Prostate gland (tissue), 2 donors: ENCODE results near the gene TPRX2. TPM values are rescaled to one million over a fixed set of nuclear protein-coding genes. Genes with fewer than 3 reads are reported as not detected.
"Not testable (repeated sequence)": the region's sequence is repeated elsewhere in the genome, so short reads cannot be mapped to it uniquely, and the experiment has no call there.

Source experiments
- DNase-seq: peaks from one replicate; pipeline ENCODE4 v3.0.0-alpha.2; 2019; ENCODE audit warnings: low spot score
- H3K27ac ChIP-seq, 2 donors: fragments of 200-600 bp; sonication (generic); 2 replicates each; pipeline ENCODE4 v1.5.1; 2017 to 2019
- H3K27me3 ChIP-seq: fragments of 200-600 bp; sonication (generic); replicated peaks from 2 replicates; pipeline ENCODE4 v1.5.1; 2019; ENCODE audit not compliant: insufficient read depth
- H3K36me3 ChIP-seq, 2 donors: fragments of 200-600 bp; sonication (generic); 1 replicate in 1 of 2; 2 replicates in 1 of 2; pipeline versions ENCODE4 v1.5.1 to v1.8.1; 2017 to 2019
- H3K4me1 ChIP-seq: fragments of 200-600 bp; sonication (generic); replicated peaks from 2 replicates; pipeline ENCODE4 v1.5.1; 2019
- H3K4me3 ChIP-seq, 2 donors: fragments of 200-600 bp; sonication (generic); 2 replicates each; pipeline ENCODE4 v1.5.1; 2017 to 2019
- H3K9me3 ChIP-seq: fragments of 200-600 bp; sonication (generic); 2 replicates; pipeline ENCODE4 v1.5.1; 2017
- CTCF ChIP-seq, 4 experiments: fragments of 200-600 bp in 2 of 4; fragments of 450-650 bp in 2 of 4; sonication (generic) in 2 of 4; IDR thresholded peaks; 1 replicate in 3 of 4; 2 replicates in 1 of 4; pipeline ENCODE4 v1.5.1; 2016 to 2019; ENCODE audit warnings: antibody characterized with exemption in 4 of 4, mild to moderate bottlenecking in 2 of 4, moderate library complexity in 2 of 4
- POLR2A ChIP-seq: fragments of 450-650 bp; IDR thresholded peaks from one replicate; pipeline ENCODE4 v1.6.1; 2016; ENCODE audit warnings: antibody characterized with exemption, mild to moderate bottlenecking
- POLR2AphosphoS5 ChIP-seq: sonication (generic); formaldehyde crosslinking; IDR thresholded peaks from one replicate; pipeline ENCODE4 v1.6.1; 2017; ENCODE audit warnings: antibody characterized with exemption
- WGBS: methylation state at CpG from one replicate; pipeline ENCODE4 v1.1.5; 2018; 5-methylcytosine and 5-hydroxymethylcytosine counted together
- intact Hi-C: fragments of 100-400 bp; cut with DNase I; formaldehyde crosslinking; loops from one replicate; pipeline ENCODE4 v1.14.2; 2022
- total RNA-seq, 2 donors: library from RNA; depleted of rRNA; stranded (reverse); fragments of >200 nt; gene quantifications; one replicate each; pipeline ENCODE4 v1.1.0, GENCODE V29; 2016

TPRX2 gene, protein sequence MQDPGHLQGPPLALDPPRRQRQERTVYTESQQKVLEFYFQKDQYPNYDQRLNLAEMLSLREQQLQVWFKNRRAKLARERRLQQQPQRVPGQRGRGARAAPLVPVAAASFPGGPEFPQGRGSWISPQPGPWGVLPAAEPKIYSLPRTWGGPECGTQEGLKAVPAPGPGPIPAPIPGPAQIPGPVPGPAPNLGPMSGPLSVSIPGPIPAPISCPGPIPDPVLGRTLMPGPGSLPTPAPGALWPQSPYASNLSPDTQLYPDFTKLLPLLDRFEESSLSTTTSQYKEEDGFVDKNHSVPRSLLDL
- total RNA-seq: not detected

GRCh38 chr19:47858646-47859285 is at the start of gene TPRX2:
TSS of gene TPRX2 (plus strand) at chr19:47859235. CDS start at chr19:47859247, 12 bp downstream.
- 88% methylated on average over 9 of the region's 9 CpGs for WGBS
- intact Hi-C loops, H3K4me3 ChIP-seq, DNase-seq, H3K27ac ChIP-seq, H3K9me3 ChIP-seq, H3K36me3 ChIP-seq, H3K4me1 ChIP-seq, H3K27me3 ChIP-seq: not testable (repeated sequence)

- 28% methylated on average over 17 of the region's 17 CpGs for WGBS
- intact Hi-C loops: loop anchor here (10.0 kb wide), 1 partner anchor 51 kb away; no protein-coding TSS in a partner anchor
- DNase-seq: peak; percentile 16
Measured at GRCh38 chr19:47813304-47813994, 45.6 kb upstream of the TPRX2 start.

DNA sequence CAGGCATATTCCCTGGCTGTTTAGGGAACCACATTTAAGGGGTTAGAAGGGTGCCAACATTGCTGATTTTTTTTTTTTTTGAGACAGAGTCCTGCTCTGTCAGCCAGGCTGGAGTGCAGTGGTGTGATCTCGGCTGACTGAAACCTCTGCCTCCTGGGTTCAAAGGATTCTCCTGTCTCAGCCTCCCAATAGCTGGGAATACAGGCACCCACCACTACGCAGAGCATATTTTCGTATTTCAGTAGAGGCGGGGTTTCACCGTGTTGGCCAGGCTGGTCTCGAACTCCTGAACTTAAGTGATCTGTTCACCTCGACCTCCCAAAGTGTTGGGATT is 45.1 kb upstream of the TPRX2 start:
- no peaks in the 10 kb centered on the region for H3K9me3 ChIP-seq
- 63% methylated on average over 7 of the region's 7 CpGs for WGBS
- H3K4me3 ChIP-seq: no peak overlapping the region
- H3K4me1 ChIP-seq: no peaks in the 10 kb centered on the region
- H3K36me3 ChIP-seq: no peaks in the 10 kb centered on the region
- no peak overlapping the region for H3K27ac ChIP-seq
- intact Hi-C loops: loop anchor here (10.0 kb wide), 1 partner anchor 51 kb away; no protein-coding TSS in a partner anchor
- peak in 1 of 4 experiments; percentile 1 for TF ChIP-seq CTCF (IDR thresholded peaks at IDR 0.05)
- TF ChIP-seq POLR2A: no peak
- TF ChIP-seq POLR2AphosphoS5: no peak
- no peaks in the 10 kb centered on the region for H3K27me3 ChIP-seq
- no peak for DNase-seq

More at GRCh38 chr19:47813304-47813994, 45.6 kb upstream of the TPRX2 start:
- no peak for TF ChIP-seq POLR2A
- peak in 3 of 4 experiments; percentile 14 to 54 (median 22) for TF ChIP-seq CTCF (IDR thresholded peaks at IDR 0.05)
- no peak for TF ChIP-seq POLR2AphosphoS5
- Histone ChIP-seq H3K27ac (no peak overlapping the region), H3K4me1 (no peaks in the 10 kb centered on the region), H3K4me3 (no peak overlapping the region), H3K9me3 (no peaks in the 10 kb centered on the region), H3K27me3 (no peaks in the 10 kb centered on the region), H3K36me3 (no peaks in the 10 kb centered on the region)

- H3K4me1 ChIP-seq, H3K27me3 ChIP-seq, H3K4me3 ChIP-seq, DNase-seq, H3K36me3 ChIP-seq, H3K27ac ChIP-seq, H3K9me3 ChIP-seq: not testable (repeated sequence)
- intact Hi-C loops: loop anchor here (10.0 kb wide), 1 partner anchor 49 kb away; no protein-coding TSS in a partner anchor
- 97% methylated on average over 8 of the region's 8 CpGs for WGBS
Measured at GRCh38 chr19:47816270-47816669, 42.8 kb upstream of the TPRX2 start.

DNA sequence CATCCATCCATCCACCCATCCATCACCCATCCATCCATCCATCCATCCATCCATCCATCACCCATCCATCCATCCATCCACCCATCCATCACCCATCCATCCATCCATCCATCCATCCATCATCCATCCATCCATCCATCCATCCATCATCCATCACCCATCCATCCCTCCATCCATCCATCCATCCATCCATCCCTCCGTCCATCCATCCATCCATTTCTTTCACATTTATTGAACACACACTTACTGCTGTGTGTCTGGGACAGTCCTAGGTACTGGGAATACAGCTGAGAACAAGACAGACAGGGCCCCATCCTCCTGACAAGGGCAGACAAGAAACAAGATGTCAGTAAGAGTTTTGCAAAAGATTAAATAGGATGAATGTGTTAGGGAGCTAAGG is 40.8 kb upstream of the TPRX2 start:
- not testable (repeated sequence) for H3K9me3 ChIP-seq, H3K27me3 ChIP-seq, H3K4me3 ChIP-seq, DNase-seq, H3K36me3 ChIP-seq, H3K4me1 ChIP-seq, H3K27ac ChIP-seq
- WGBS: 97% methylated on average over 1 of the region's 1 CpG
- intact Hi-C loops: loop anchor here (10.0 kb wide), 1 partner anchor 47 kb away; no protein-coding TSS in a partner anchor

GRCh38 chr19:47819858-47820257 is 39.2 kb upstream of the TPRX2 start:
- Histone ChIP-seq H3K9me3 (no peaks in the 10 kb centered on the region), H3K36me3 (no peaks in the 10 kb centered on the region), H3K27me3 (no peaks in the 10 kb centered on the region), H3K4me1 (no peaks in the 10 kb centered on the region), H3K27ac (no peak overlapping the region), H3K4me3 (no peak overlapping the region)
- DNase-seq: no peak
- intact Hi-C loops: loop anchor here (10.0 kb wide), 1 partner anchor 45 kb away; no protein-coding TSS in a partner anchor
- WGBS: 11% methylated on average over 10 of the region's 10 CpGs
- no peak for TF ChIP-seq POLR2A
- no peak for TF ChIP-seq CTCF (IDR thresholded peaks at IDR 0.05)
- no peak for TF ChIP-seq POLR2AphosphoS5
